ENCODE measurements around the gene OR6Y1. TPM values are rescaled to one million over a fixed set of nuclear protein-coding genes. Genes with fewer than 3 reads are reported as not detected.
A peak's percentile ranks its signal among the peaks of the same experiment; 100 is the strongest.

OR6Y1 gene
- total RNA-seq, 2 donors from 2014 or later: not detected

- ATAC-seq (no peak), DNase-seq (no peak)
- intact Hi-C loops (cut with DNase I, micrococcal nuclease): no loop called here
Observed at GRCh38 chr1:158509471-158510156, 44.6 kb downstream of the OR6Y1 start.

GRCh38 chr1:158507511-158507910 is 46.7 kb downstream of the OR6Y1 start:
- intact Hi-C loops (cut with DNase I, micrococcal nuclease): no loop called here
- DNase-seq (no peak), ATAC-seq (no peak)

GRCh38 chr1:158506369-158506987 is 47.7 kb downstream of the OR6Y1 start:
- DNase-seq: peak in 1 of 2 donors; percentile 39
- ATAC-seq: no peak
- intact Hi-C loops (cut with DNase I, micrococcal nuclease): no loop called here

- ATAC-seq: no peak
- intact Hi-C loops (cut with DNase I, micrococcal nuclease): no loop called here
- DNase-seq: no peak
Observed at GRCh38 chr1:158496374-158496773, 57.8 kb downstream of the OR6Y1 start.

- ATAC-seq: no peak
- intact Hi-C loops (cut with DNase I, micrococcal nuclease): no loop called here
- DNase-seq: no peak
Observed at GRCh38 chr1:158494796-158495195, 59.4 kb downstream of the OR6Y1 start.

Other genes starting within 250 kb of the OR6Y1 start
- gene CD1B, start 222.9 kb downstream of the OR6Y1 start, total RNA-seq: not detected
- gene CD1E, start 200.5 kb downstream of the OR6Y1 start, total RNA-seq: under 1 TPM in 1 of 2 donors, not detected in 1; 0.28 TPM
- not detected for gene OR10T2, start 154.9 kb downstream of the OR6Y1 start, total RNA-seq
- not detected for gene OR10K2, start 128.2 kb downstream of the OR6Y1 start, total RNA-seq
- not detected for gene OR10K1, start 92.6 kb downstream of the OR6Y1 start, total RNA-seq
- gene OR10R2, start 82.2 kb downstream of the OR6Y1 start, total RNA-seq: not detected
- not detected for gene OR6P1, start 16.2 kb upstream of the OR6Y1 start, total RNA-seq
- not detected for gene OR10X1, start 25.5 kb upstream of the OR6Y1 start, total RNA-seq
- gene OR10Z1, start 50.9 kb upstream of the OR6Y1 start, total RNA-seq: not detected
- gene SPTA1, start 132.3 kb upstream of the OR6Y1 start, total RNA-seq: not detected
- not detected for gene OR6K2, start 146.2 kb upstream of the OR6Y1 start, total RNA-seq
- not detected for gene OR6K3, start 166.3 kb upstream of the OR6Y1 start, total RNA-seq
- not detected for gene OR6K6, start 200.3 kb upstream of the OR6Y1 start, total RNA-seq
- gene OR6N1, start 217.8 kb upstream of the OR6Y1 start, total RNA-seq: not detected
- not detected for gene OR6N2, start 226.8 kb upstream of the OR6Y1 start, total RNA-seq